ACC112 (cell line): ENCODE measurements around the gene C20orf204.

Experiments used
- H2AFZ ChIP-seq: fragments of 200-600 bp; sonication (generic); one replicate; pipeline ENCODE4 v1.6.0; 2017; ENCODE audit warnings: antibody characterized with exemption, low read length; ENCODE audit not compliant: unreplicated experiment
- H3K27ac ChIP-seq: fragments of 200-600 bp; sonication (generic); 2 replicates; pipeline ENCODE4 v1.5.1; 2014; ENCODE audit warnings: low read depth, mild to moderate bottlenecking, antibody characterized with exemption, low read length, moderate library complexity
- H3K27me3 ChIP-seq: fragments of 200-600 bp; sonication (generic); 2 replicates; pipeline ENCODE4 v1.6.1; 2014; ENCODE audit warnings: mild to moderate bottlenecking, antibody characterized with exemption, low read length, moderate library complexity, mixed read lengths; ENCODE audit not compliant: insufficient read depth
- H3K36me3 ChIP-seq: fragments of 200-600 bp; sonication (generic); 2 replicates; pipeline ENCODE4 v1.6.1; 2016; ENCODE audit warnings: mild to moderate bottlenecking, antibody characterized with exemption, low read length, moderate library complexity, mixed read lengths; ENCODE audit not compliant: insufficient read depth
- H3K4me1 ChIP-seq: fragments of 200-600 bp; sonication (generic); one replicate; pipeline ENCODE4 v1.6.1; 2016; ENCODE audit warnings: low read length, mixed read lengths; ENCODE audit not compliant: insufficient read depth, unreplicated experiment, control insufficient read depth
- H3K4me3 ChIP-seq: fragments of 200-600 bp; sonication (generic); 2 replicates; pipeline ENCODE4 v1.5.1; 2014; ENCODE audit warnings: mild to moderate bottlenecking, low read depth, low read length
- H3K79me2 ChIP-seq: fragments of 200-600 bp; sonication (generic); one replicate; pipeline ENCODE4 v1.6.0; 2016; ENCODE audit warnings: low read length; ENCODE audit not compliant: control insufficient read depth, unreplicated experiment, insufficient read depth

Gene C20orf204

DNA sequence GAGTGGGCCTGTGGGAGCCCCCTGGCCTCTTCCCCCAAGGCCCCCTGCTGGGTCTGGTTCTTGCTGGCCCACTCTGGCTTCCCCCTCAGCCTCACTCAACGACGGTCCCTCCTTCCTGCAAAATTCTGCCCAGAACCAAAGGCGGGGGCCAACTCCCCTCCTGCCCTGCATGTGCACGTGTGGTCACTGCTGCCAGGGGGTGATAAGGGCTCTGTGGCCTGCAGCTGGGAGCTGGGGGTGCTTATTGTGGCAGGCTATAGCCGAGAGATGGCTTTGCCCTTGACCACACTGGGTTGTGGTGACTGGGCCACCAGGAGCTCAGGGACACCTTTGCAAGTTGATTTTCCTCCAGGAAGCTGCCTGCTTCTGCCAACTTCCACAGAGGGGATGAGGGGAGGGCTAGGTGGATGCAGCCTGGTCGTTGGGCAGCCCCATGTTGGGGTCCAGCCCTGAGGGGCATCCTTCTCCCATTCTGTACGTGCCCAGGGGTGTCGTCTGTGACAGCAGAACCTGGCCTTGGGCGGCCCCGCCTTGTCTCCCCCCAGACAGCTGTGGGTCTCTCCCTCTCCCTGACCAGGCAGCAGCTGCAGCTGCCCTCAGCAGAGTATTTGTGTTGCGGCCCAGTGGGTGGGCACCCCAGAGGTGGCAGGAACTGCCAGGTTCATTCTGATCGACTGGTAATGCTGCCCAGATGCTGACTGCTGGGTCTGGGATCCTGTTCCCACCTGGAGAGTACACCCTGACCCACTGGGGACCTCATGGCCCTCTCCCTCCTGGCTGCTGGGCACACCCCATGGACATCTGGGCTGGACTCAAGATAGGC is 32.6 kb downstream of the C20orf204 start:
- Histone ChIP-seq H3K79me2 (peaks cover under 1% of the 10 kb centered on the region), H3K4me1 (peaks cover 26% of the 10 kb centered on the region), H3K4me3 (no peak overlapping the region), H2AFZ (no peak overlapping the region), H3K27me3 (no peaks in the 10 kb centered on the region), H3K27ac (no peak overlapping the region), H3K36me3 (no peaks in the 10 kb centered on the region)

DNA sequence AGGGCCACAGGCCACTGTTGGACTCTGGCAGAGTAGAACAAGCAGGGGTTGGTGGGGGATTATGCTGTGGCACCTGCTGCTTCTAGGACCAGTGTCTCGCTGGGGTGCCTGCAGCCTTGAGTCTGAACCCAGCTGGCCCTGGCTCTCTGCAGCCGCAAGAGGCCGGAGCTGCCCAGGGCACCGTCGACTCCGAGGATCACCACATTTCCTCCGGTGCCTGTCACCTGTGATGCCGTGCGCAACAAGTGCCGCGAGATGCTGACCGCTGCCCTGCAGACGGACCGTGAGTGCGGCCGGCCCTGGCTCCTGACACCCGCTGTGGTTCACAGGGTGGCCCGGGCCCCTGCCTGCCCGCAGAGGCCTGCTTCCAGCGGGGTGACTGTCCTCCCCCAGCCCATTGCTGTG is 33.2 kb downstream of the C20orf204 start:
- peaks cover 23% of the 10 kb centered on the region for H3K4me1 ChIP-seq
- no peaks in the 10 kb centered on the region for H3K79me2 ChIP-seq
- H3K27ac ChIP-seq = no peak overlapping the region
- no peaks in the 10 kb centered on the region for H3K36me3 ChIP-seq
- H3K4me3 ChIP-seq = no peak overlapping the region
- no peak overlapping the region for H2AFZ ChIP-seq
- H3K27me3 ChIP-seq = no peaks in the 10 kb centered on the region

DNA sequence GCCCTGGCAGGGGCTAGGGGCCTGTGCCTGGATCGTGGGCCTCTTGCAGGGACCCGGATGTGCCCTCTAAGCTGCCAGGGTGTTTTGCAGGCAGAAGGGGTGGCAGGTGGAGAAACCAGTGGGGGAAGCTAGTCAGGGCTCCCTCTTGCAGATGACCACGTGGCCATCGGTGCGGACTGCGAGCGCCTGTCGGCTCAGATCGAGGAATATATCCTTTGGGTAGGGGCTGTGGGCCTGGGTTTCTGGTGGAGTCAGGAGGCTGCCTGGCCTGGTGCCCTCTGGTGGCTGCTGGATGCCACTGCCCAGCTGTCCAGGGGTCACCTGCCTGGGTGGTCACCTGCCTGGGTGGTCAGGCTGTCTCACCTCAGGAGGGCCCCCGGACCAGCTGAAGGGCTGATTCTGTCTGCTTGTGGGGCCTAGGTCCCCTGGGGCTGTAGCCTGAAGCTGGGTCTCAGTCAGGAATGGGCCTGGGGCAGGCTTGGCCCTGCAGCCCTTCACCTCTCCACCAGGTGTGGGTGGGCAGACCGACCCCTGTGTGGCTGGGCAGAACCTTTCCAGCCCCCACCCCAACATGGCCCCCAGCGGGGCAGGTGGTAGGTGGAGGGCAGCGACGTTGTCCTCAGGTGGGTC is 33.7 kb downstream of the C20orf204 start:
- Histone ChIP-seq H3K4me1 (peaks cover 18% of the 10 kb centered on the region), H3K4me3 (no peak overlapping the region), H3K27ac (no peak overlapping the region), H3K36me3 (no peaks in the 10 kb centered on the region), H3K27me3 (no peaks in the 10 kb centered on the region), H2AFZ (no peak overlapping the region), H3K79me2 (no peaks in the 10 kb centered on the region)

DNA sequence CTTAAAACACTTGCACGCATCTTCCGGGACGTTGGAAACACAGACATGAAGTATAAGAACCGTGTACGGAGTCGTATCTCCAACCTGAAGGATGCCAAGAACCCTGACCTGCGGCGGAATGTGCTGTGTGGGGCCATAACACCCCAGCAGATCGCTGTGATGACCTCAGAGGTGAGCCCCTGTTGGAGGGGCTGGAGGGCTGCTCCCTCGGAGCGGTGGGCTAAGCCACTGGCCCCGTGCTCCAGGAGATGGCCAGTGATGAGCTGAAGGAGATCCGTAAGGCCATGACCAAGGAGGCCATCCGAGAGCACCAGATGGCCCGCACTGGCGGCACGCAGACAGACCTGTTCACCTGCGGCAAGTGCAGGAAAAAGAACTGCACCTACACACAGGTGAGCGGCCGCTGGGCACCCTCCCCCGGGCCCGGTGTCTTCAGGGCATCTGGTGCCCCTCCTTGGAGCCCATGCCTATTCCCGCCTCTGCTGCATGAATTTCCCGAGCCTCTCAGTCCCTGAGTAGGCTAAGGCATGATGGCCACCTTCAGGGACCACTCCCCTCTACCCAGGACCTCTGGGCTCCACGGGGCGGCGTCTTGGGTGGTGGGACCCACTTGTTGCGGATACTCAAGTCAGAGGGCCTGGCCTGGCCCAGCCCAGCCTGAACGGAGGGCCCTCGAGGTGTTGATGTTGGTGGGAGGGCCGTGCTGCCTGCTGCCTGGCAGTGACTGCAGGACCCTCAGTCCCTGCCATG is 34.4 kb downstream of the C20orf204 start:
- Histone ChIP-seq H3K36me3 (no peaks in the 10 kb centered on the region), H3K4me1 (peaks cover 12% of the 10 kb centered on the region), H3K79me2 (no peaks in the 10 kb centered on the region), H2AFZ (no peak overlapping the region), H3K27ac (no peak overlapping the region), H3K27me3 (no peaks in the 10 kb centered on the region), H3K4me3 (no peak overlapping the region)

DNA sequence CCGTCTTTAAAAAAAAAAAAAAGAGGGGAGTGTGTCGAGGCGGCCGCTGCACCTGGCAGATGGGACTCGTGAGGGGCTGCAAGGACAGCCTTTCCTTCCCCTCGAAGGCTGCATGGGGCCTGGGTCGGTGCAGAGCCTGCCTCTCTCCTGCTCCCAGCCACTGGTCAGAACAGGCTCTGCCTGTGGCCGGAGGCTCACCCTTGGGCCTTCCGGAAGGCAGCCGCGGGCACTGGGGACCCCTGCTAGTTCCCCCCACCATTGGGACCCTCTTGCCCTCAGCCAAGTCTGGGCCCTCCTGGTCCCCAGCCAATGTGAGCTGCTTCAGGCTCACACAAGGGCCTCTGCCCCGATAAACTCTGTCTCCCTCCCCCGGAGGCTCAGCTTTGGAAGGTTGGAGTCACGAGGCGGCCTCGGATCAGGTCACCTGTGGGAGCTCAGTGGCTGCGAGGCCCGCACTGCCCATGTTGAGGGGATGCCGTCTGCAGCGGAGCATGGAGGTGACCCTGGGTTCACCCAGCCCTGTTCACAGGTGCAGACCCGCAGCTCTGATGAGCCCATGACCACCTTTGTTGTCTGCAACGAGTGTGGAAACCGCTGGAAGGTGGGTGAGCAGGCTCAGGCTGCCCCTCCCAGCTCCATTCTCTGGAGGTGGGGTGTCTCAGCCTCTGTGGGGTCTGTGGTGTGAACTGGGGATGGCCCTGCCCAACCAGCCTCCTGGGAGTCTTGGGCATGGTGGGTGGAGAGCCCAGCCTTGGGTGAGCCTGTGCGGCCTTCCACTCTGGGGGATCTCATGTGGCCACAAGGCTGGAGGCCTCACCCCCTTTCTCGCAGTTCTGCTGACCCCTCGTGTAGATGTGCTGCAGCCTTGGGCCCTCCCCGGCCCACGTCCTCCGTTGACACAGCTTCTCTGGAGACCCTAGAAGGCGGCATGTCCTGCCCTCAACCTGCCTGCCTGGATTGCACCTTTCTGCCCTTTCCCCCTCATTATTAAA is 35.7 kb downstream of the C20orf204 start:
- Histone ChIP-seq H3K27ac (no peak overlapping the region), H2AFZ (no peak overlapping the region), H3K27me3 (no peaks in the 10 kb centered on the region), H3K4me1 (no peaks in the 10 kb centered on the region), H3K36me3 (no peaks in the 10 kb centered on the region), H3K4me3 (no peak overlapping the region), H3K79me2 (no peaks in the 10 kb centered on the region)

DNA sequence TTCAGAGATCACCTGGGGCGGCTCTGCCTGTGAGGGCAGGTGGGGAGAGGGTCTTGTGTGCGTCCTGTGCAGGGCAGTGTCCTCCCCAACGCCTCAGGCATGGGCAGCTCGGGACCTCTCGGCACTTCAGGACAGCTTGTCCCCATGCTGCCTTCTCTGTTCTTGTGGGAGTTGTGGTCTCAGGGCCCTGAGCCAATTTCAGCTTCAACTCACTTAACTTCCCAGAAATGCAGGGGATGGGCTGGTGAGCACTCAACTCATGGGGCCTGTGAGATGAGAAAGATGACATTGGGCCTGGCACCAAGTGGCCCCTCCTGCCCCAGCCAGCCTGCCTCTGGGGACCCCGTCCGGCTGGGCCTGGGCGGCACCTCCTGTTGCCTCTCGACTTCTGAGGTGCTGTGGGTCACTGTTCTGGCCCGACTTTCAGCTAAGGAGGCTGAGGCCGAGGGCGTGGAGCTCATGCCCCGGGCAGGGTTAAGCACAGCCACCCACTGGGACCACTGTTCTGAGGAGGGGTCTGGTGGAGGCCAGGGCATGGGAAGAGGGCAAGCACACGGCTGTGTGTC is 36.6 kb downstream of the C20orf204 start:
- H3K36me3 ChIP-seq = no peaks in the 10 kb centered on the region
- no peaks in the 10 kb centered on the region for H3K4me1 ChIP-seq
- H3K27me3 ChIP-seq = no peaks in the 10 kb centered on the region
- H3K4me3 ChIP-seq = no peak overlapping the region
- H3K79me2 ChIP-seq = no peaks in the 10 kb centered on the region
- H2AFZ ChIP-seq = no peak overlapping the region
- H3K27ac ChIP-seq = no peak overlapping the region

DNA sequence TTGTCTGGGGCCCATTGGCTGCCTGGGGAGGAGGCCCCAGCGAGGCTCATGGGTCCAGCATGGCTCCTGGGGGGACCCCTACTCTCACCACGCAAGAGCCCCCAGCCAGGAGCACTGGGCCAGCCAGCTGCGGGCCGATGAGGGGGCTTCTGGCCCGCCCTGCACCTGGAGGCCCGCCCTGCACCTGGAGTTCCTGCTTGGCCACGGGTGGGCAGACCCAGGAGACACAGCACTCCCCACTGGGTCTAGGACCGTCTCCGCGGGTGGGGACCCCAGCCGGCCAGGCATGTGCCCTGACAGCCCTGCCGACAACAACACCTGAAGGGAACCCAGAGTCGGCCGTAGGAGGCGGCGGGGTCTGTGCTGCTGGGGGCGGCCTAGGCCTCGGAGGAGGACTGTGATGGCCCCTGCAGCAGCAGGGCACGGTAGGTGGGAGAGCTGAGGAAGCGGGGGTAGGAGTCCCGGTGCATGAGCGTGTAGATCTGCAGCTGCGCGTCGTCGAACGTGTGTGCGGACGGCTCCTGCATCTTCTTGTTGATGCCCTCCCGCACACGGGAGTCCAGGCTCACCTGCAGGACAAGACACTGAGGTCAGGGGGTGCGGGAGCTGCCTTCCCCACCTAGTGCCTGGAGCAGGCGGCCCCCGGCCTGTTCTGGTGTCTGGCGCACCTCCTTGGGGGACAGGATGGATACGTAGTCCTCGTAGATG is 37.6 kb downstream of the C20orf204 start:
- no peak overlapping the region for H3K27ac ChIP-seq
- no peak overlapping the region for H2AFZ ChIP-seq
- peaks cover 8% of the 10 kb centered on the region for H3K4me1 ChIP-seq
- H3K27me3 ChIP-seq = no peaks in the 10 kb centered on the region
- H3K36me3 ChIP-seq = no peaks in the 10 kb centered on the region
- peaks cover 5% of the 10 kb centered on the region for H3K79me2 ChIP-seq
- H3K4me3 ChIP-seq = no peak overlapping the region

DNA sequence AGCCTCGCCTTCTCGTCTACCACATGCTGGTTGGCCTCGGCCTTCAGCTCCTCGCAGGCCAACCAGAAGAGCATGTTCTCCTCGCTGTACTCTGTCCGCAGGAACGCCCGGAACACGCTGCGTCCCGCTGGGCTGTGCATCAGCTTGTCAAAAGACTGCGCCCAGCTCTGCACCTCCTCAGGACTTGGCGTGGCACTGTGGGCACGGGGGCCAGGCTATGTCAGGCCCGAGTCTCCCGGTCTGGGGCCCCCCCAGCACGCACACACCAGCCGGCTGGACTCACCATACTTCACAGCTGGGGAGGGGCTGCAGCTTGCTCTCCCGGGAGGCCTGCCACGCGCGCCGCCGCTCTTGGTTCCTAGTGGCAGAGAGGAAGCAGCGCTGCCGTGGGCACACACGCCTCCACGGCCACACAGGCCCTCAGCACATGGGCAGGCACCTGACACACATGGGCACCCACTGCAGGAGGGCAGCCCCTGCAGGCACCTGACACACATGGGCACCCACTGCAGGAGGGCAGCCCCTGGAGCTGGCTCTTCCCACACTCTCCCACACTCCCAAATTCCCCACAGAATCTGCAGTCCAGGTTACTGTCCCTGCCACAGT is 38.3 kb downstream of the C20orf204 start:
- Histone ChIP-seq H3K27ac (no peak overlapping the region), H3K36me3 (no peaks in the 10 kb centered on the region), H3K27me3 (no peaks in the 10 kb centered on the region), H3K4me1 (peaks cover 13% of the 10 kb centered on the region), H2AFZ (no peak overlapping the region), H3K4me3 (no peak overlapping the region), H3K79me2 (peaks cover 5% of the 10 kb centered on the region)

DNA sequence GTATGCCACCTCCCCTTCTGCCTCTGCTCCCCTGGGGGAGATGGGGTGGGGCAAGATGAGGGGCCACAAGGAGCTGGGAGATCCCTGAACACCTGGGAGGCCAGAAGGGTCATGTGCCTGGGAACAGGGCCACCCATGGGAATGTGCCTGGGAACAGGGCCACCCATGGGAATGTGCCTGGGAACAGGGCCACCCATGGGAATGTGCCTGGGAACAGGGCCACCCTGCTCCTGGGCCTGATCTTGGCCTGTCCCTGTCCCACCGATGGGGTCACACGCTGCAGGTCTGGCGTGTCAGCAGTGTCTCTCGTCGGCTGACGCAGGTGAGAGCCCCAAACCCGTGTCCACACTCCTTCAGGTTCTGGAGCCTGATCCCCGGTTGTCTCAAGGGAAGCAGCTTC is 39.0 kb downstream of the C20orf204 start:
- no peak overlapping the region for H3K27ac ChIP-seq
- peaks cover 5% of the 10 kb centered on the region for H3K79me2 ChIP-seq
- H3K4me1 ChIP-seq = peaks cover 13% of the 10 kb centered on the region
- H3K27me3 ChIP-seq = no peaks in the 10 kb centered on the region
- no peak overlapping the region for H3K4me3 ChIP-seq
- H3K36me3 ChIP-seq = no peaks in the 10 kb centered on the region
- no peak overlapping the region for H2AFZ ChIP-seq
